ENCODE results near the gene MMP14. TPM values are rescaled to one million over a fixed set of nuclear protein-coding genes. Genes with fewer than 3 reads are reported as not detected.

Gene MMP14
- total and polyA plus RNA-seq, 2 of the 13 experiments (the other 11 are each of a cell fraction or from before 2014, with no cell fraction given) = 5.2 to 9.8 TPM

GRCh38 chr14:22821193-22822015, 15.0 kb upstream of the MMP14 start (continued):
- TF ChIP-seq ZBTB44 (CRISPR knock-in tag; IDR thresholded peaks at IDR 0.05) (peak; percentile 77; the same call in 1 of the 2 replicates), ZNF350 (CRISPR knock-in tag; IDR thresholded peaks at IDR 0.05; ENCODE audit: borderline replicate concordance, low read depth) (peak; percentile 90), FOXO1 (CRISPR knock-in tag; IDR thresholded peaks at IDR 0.05) (peak; percentile 59; the same call in 1 of the 2 replicates), ZBTB7B (CRISPR knock-in tag; IDR thresholded peaks at IDR 0.05) (peak; percentile 81; the same call in 1 of the 2 replicates), SALL1 (CRISPR knock-in tag; IDR thresholded peaks at IDR 0.05) (peak; percentile 89), MIER3 (CRISPR knock-in tag; IDR thresholded peaks at IDR 0.05; ENCODE audit: borderline replicate concordance) (peak; percentile 61; the same call in 1 of the 2 replicates), ZNF761 (CRISPR knock-in tag; conservative IDR thresholded peaks at IDR 0.05) (peak; percentile 76; the same call in 1 of the 2 replicates), WIZ (CRISPR knock-in tag; IDR thresholded peaks at IDR 0.05) (peak; percentile 89; the same call in 1 of the 2 replicates), IRF9 (CRISPR knock-in tag; IDR thresholded peaks at IDR 0.05; ENCODE audit: borderline replicate concordance) (peak; percentile 81; the same call in 1 of the 2 replicates), HNRNPH1 (optimal IDR thresholded peaks at IDR 0.05; ENCODE audit: low read depth, low read length) (no peak), SNAPC2 (CRISPR knock-in tag; IDR thresholded peaks at IDR 0.05) (0 out of 2 replicates have a peak, but pooled peaks have one; percentile 58), ZFP36 (IDR thresholded peaks at IDR 0.05; ENCODE audit: borderline replicate concordance, low read depth, low read length, partially characterized antibody) (no peak), ZFP91 (CRISPR knock-in tag; IDR thresholded peaks at IDR 0.05; ENCODE audit: borderline replicate concordance) (no peak; the same call in 1 of the 2 replicates), PHF20 (CRISPR knock-in tag; IDR thresholded peaks at IDR 0.05) (peak; percentile 42; the same call in 1 of the 2 replicates), ZNF180 (CRISPR knock-in tag; IDR thresholded peaks at IDR 0.05; ENCODE audit: borderline replicate concordance, low read depth) (no peak), ZBTB26 (CRISPR knock-in tag; IDR thresholded peaks at IDR 0.05; ENCODE audit: borderline replicate concordance) (peak; percentile 95), CTCF (CRISPR knock-in tag; IDR thresholded peaks at IDR 0.05) (peak; percentile 38)
